GM20000 (cell line): ENCODE data around the gene NIT2.
"Not testable (repeated sequence)": the region's sequence is repeated elsewhere in the genome, so short reads cannot be mapped to it uniquely, and the experiment has no call there.

ENCODE experiments used
- DNase-seq: peaks from one replicate; pipeline ENCODE4 v3.0.0; 2012; ENCODE audit warnings: low spot score
- TF ChIP-seq, protein P1 (sequence below): IDR thresholded peaks from 2 replicates; pipeline ENCODE4 v1.5.1; 2012; ENCODE audit warnings: mild to moderate bottlenecking, control low read depth; ENCODE audit errors: extremely low read depth, missing control alignments

NIT2 gene

DNA sequence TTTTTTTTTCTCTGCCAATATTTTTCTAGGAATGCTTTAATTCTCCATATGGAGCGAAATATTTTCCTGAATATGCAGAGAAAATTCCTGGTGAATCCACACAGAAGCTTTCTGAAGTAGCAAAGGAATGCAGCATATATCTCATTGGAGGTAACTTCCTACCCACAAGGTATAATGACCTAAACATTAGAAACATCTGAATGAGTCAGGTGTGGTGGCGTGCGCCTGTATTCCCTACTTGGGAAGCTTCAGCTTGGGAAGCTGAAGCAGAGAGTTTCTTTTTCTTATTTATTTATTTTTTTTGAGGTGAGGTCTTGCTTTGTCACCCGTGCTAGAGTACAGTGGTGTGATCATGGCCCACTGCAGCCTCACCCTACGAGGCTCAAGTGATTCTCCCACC is 5.2 kb downstream of the NIT2 start:
- DNase-seq, result no peak
- TF ChIP-seq, protein P1, sequence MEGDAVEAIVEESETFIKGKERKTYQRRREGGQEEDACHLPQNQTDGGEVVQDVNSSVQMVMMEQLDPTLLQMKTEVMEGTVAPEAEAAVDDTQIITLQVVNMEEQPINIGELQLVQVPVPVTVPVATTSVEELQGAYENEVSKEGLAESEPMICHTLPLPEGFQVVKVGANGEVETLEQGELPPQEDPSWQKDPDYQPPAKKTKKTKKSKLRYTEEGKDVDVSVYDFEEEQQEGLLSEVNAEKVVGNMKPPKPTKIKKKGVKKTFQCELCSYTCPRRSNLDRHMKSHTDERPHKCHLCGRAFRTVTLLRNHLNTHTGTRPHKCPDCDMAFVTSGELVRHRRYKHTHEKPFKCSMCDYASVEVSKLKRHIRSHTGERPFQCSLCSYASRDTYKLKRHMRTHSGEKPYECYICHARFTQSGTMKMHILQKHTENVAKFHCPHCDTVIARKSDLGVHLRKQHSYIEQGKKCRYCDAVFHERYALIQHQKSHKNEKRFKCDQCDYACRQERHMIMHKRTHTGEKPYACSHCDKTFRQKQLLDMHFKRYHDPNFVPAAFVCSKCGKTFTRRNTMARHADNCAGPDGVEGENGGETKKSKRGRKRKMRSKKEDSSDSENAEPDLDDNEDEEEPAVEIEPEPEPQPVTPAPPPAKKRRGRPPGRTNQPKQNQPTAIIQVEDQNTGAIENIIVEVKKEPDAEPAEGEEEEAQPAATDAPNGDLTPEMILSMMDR, result no peak

DNA sequence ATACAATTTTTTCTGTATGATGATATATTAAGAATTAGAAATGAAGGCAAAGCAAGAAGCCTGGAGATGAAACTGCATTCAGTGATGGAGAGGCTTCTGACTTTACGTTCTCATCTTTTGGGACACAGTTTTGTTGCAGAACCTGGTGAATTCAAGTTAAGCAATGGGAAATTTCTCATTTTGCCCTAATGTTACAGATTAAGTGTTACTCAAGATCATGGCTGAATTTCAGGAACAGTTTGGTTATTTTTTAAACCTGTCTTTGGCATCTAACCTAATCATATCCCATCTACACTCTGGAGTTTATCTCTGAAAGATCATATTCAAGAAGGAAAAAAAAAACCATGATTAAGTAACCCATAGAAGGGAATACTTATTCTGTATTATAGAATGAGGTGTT is 6.0 kb downstream of the NIT2 start:
- DNase-seq, result no peak
- TF ChIP-seq, protein P1, result no peak

DNA sequence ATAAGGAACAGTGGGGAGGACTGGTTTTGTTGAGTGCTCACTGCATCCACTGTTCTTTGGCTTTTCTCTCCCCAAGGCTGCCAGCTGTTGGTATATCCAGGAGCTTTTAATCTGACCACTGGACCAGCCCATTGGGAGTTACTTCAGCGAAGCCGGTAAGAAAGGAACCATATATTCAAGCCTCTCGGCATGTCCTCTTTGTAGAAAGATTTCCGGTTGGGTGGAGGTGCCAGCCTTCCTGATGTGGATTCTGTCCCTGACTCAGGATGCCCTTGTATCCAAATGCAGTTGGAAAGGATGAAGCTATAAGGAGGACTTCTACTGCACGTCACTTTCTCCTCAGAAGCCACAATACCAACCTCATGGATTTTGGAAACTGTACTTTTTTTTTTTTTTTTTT is 14.2 kb downstream of the NIT2 start:
- TF ChIP-seq, protein P1, result no peak
- DNase-seq, result no peak

- not testable (repeated sequence) for DNase-seq
These were observed 17.2 kb downstream of the NIT2 start for GRCh38 chr3:100351770-100352169.

DNA sequence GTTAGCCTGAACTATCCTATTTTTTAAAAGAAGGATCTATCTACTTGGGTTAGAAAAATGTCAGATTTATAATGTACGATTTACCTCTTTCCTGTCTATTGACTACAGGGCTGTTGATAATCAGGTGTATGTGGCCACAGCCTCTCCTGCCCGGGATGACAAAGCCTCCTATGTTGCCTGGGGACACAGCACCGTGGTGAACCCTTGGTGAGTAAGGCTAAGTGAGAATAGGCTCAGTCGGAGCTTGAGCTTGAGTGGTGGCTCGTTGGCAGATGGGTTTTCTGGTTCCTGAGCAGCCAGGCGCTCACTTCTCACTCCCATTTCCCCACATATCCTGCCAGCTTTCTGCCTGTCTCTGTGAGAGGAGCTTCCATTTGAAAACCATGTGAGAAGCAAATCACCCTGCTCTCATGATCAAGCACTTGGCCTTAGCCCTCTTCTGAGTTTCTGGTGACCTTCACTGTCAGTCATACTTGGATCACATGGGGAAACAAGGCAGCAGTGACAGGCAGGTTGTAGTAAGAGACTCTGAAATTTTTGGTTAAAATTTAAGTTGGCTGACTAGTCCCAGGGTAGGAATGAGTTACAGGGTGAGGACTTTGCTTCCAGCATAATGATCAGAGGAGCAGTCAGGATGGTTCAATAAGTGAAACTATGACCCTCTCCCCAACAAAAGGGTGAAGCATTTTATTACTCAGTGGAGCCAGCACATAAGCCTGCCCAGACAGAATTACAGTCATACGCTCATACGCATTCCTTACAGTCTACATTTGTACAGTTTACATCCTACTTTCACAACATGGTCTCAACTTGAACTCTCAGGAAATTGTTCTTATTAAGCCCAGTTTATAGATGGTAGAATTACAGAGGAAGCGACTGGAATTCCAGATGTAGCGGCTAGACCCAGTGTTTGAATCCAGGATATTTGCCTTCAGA is 18.0 kb downstream of the NIT2 start:
- TF ChIP-seq, protein P1, result no peak
- no peak for DNase-seq

GRCh38 chr3:100354850-100355249 is 20.3 kb downstream of the NIT2 start:
- TF ChIP-seq, protein P1, result no peak
- DNase-seq, result no peak

GRCh38 chr3:100358413-100358812 is 23.9 kb downstream of the NIT2 start:
- DNase-seq, result no peak
- TF ChIP-seq, protein P1, result no peak

- DNase-seq, result no peak
- TF ChIP-seq, protein P1, result no peak
These were observed 24.5 kb downstream of the NIT2 start for GRCh38 chr3:100359035-100359434.
